SK-N-SH treated with all-trans-retinoic acid at 6 μM for 48 hours (cell line): Measurements from ENCODE around the gene PSMG1.

Experiments
- ATAC-seq: fragments of 200-7000 bp; cut with Tn5 transposase; 3 replicates; pipeline ENCODE4 v1.9.1; 2020; ENCODE audit warnings: mild to moderate bottlenecking, moderate library complexity
- ARNTL ChIP-seq: fragments of 450-650 bp; formaldehyde crosslinking; IDR thresholded peaks from 2 replicates; pipeline ENCODE4 v1.5.0; 2020; ENCODE audit warnings: low read depth, mild to moderate bottlenecking, moderate library complexity, borderline replicate concordance
- BACH2 ChIP-seq: fragments of 250-450 bp; sonication (Bioruptor Pico); IDR thresholded peaks from 2 replicates; pipeline ENCODE4 v1.9.0; 2021; ENCODE audit warnings: mild to moderate bottlenecking, borderline replicate concordance
- CREB5 ChIP-seq: fragments of 250-450 bp; sonication (Bioruptor Pico); IDR thresholded peaks from 2 replicates; pipeline ENCODE4 v1.5.1; 2020; ENCODE audit warnings: low read depth, mild to moderate bottlenecking, moderate library complexity
- CSDC2 ChIP-seq: fragments of 250-450 bp; sonication (Bioruptor Pico); IDR thresholded peaks from 2 replicates; pipeline ENCODE4 v1.5.0; 2020; ENCODE audit warnings: mild to moderate bottlenecking, moderate library complexity
- CSRNP3 ChIP-seq: fragments of 250-450 bp; sonication (Bioruptor Pico); IDR thresholded peaks from 2 replicates; pipeline ENCODE4 v1.5.1; 2021; ENCODE audit warnings: mild to moderate bottlenecking, moderate library complexity
- ESRRG ChIP-seq: fragments of 250-450 bp; sonication (Bioruptor Pico); IDR thresholded peaks from 2 replicates; pipeline ENCODE4 v1.6.1; 2021; ENCODE audit warnings: mild to moderate bottlenecking
- GLIS3 ChIP-seq: fragments of 250-450 bp; sonication (Bioruptor Pico); IDR thresholded peaks from 2 replicates; pipeline ENCODE4 v1.5.0; 2020; ENCODE audit warnings: mild to moderate bottlenecking, moderate library complexity
- ISL1 ChIP-seq: fragments of 250-450 bp; sonication (Bioruptor Pico); IDR thresholded peaks from 2 replicates; pipeline ENCODE4 v2.1.2; 2022; ENCODE audit warnings: mild to moderate bottlenecking, moderate library complexity
- OSR1 ChIP-seq: fragments of 250-450 bp; sonication (Bioruptor Pico); IDR thresholded peaks from 2 replicates; pipeline ENCODE4 v1.8.0; 2022; ENCODE audit warnings: moderate library complexity, mild to moderate bottlenecking, inconsistent platforms
- PPARA ChIP-seq: fragments of 250-450 bp; sonication (Bioruptor Pico); IDR thresholded peaks from 2 replicates; pipeline ENCODE4 v1.5.0; 2020; ENCODE audit warnings: mild to moderate bottlenecking, borderline replicate concordance
- RARB ChIP-seq: fragments of 250-450 bp; sonication (Bioruptor Pico); IDR thresholded peaks from 2 replicates; pipeline ENCODE4 v1.8.0; 2021; ENCODE audit warnings: mild to moderate bottlenecking, moderate library complexity
- SNAI2 ChIP-seq: fragments of 250-450 bp; sonication (Bioruptor Pico); IDR thresholded peaks from 2 replicates; pipeline ENCODE4 v1.5.0; 2020; ENCODE audit warnings: mild to moderate bottlenecking, moderate library complexity
- TCF4 ChIP-seq: fragments of 250-450 bp; sonication (Bioruptor Pico); IDR thresholded peaks from 2 replicates; pipeline ENCODE4 v1.8.0; 2021; ENCODE audit warnings: mild to moderate bottlenecking, moderate library complexity, borderline replicate concordance
- TOX ChIP-seq: fragments of 250-450 bp; sonication (Bioruptor Pico); IDR thresholded peaks from 2 replicates; pipeline ENCODE4 v1.8.0; 2021; ENCODE audit warnings: mild to moderate bottlenecking, moderate library complexity, borderline replicate concordance
- TSHZ2 ChIP-seq: fragments of 250-450 bp; sonication (Bioruptor Pico); IDR thresholded peaks from 2 replicates; pipeline ENCODE4 v1.5.0; 2020; ENCODE audit warnings: mild to moderate bottlenecking, moderate library complexity
- ZFP3 ChIP-seq: fragments of 250-450 bp; sonication (Bioruptor Pico); IDR thresholded peaks from 2 replicates; pipeline ENCODE4 v1.5.0; 2020; ENCODE audit warnings: mild to moderate bottlenecking, moderate library complexity
- ZFP30 ChIP-seq: fragments of 450-650 bp; formaldehyde crosslinking; IDR thresholded peaks from 2 replicates; pipeline ENCODE4 v1.5.0; 2022; ENCODE audit warnings: mild to moderate bottlenecking, moderate library complexity
- ZNF565 ChIP-seq: fragments of 450-650 bp; formaldehyde crosslinking; conservative IDR thresholded peaks from 2 replicates; pipeline ENCODE4 v1.5.0; 2020; ENCODE audit warnings: low read depth, mild to moderate bottlenecking, moderate library complexity
- ZNF70 ChIP-seq: fragments of 450-650 bp; formaldehyde crosslinking; IDR thresholded peaks from 2 replicates; pipeline ENCODE4 v1.5.0; 2020; ENCODE audit warnings: mild to moderate bottlenecking, moderate library complexity
- ZNF8 ChIP-seq: fragments of 450-650 bp; formaldehyde crosslinking; IDR thresholded peaks from 2 replicates; pipeline ENCODE4 v1.5.0; 2020; ENCODE audit warnings: mild to moderate bottlenecking, moderate library complexity
- TF ChIP-seq, protein P1 (sequence below): fragments of 250-450 bp; sonication (Bioruptor Pico); IDR thresholded peaks from 2 replicates; pipeline ENCODE4 v1.8.0; 2020; ENCODE audit warnings: mild to moderate bottlenecking, moderate library complexity, borderline replicate concordance
- TF ChIP-seq, protein P2 (sequence below): fragments of 250-450 bp; sonication (Bioruptor Pico); IDR thresholded peaks from 2 replicates; pipeline ENCODE4 v1.8.0; 2021; ENCODE audit warnings: low read depth, mild to moderate bottlenecking, moderate library complexity, borderline replicate concordance

The PSMG1 gene

DNA sequence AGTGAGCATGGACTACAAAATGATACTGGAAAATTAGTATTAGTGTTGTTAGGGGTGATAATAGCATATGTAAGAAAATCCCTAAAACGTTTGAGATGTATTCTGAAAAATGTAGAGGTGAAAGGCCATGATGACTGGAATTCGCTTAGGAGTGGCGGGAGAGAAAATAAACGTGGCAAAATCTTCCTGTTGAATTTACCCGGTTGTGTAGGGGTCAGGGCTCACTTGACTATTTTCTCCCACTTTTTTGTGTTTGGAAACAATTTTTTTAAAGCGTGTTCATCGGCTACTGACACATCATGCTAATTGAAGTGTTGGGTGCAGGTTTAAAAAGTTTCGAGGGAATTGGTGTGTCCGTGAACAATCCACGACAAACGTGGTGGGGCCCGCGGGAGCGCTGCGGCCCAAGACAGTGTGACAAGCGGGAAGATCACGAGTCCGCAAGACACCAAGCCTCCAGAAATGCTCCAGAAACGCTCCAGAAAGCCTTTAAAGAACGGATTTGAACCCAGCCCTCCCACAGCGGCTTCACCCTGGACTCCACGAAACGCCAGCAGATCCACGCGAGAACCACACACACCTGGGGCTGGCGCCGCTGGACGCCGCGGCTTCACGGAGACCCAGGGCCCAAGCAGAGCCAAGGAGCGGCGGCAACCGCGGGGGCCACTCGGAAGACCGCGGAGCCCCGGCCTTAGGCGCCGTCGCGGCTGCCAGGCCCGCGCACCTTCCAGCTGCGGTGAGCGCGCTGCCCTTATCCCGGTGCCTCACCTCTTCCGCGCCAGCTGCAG lies 573 bp downstream of the PSMG1 start:
- ATAC-seq: peak; percentile 35
- TF ChIP-seq ZFP3 (CRISPR knock-in tag) (no peak), CSDC2 (CRISPR knock-in tag) (no peak), ZNF565 (CRISPR knock-in tag) (no peak), ZNF70 (CRISPR knock-in tag) (no peak), TCF4 (CRISPR knock-in tag) (no peak), TSHZ2 (CRISPR knock-in tag) (no peak), GLIS3 (CRISPR knock-in tag) (no peak), CSRNP3 (CRISPR knock-in tag) (no peak), ZNF8 (CRISPR knock-in tag) (no peak), CREB5 (no peak), TOX (no peak), ARNTL (CRISPR knock-in tag) (no peak), SNAI2 (no peak), RARB (no peak), OSR1 (no peak), ISL1 (CRISPR knock-in tag) (no peak), BACH2 (CRISPR knock-in tag) (no peak)
- TF ChIP-seq, protein P1, sequence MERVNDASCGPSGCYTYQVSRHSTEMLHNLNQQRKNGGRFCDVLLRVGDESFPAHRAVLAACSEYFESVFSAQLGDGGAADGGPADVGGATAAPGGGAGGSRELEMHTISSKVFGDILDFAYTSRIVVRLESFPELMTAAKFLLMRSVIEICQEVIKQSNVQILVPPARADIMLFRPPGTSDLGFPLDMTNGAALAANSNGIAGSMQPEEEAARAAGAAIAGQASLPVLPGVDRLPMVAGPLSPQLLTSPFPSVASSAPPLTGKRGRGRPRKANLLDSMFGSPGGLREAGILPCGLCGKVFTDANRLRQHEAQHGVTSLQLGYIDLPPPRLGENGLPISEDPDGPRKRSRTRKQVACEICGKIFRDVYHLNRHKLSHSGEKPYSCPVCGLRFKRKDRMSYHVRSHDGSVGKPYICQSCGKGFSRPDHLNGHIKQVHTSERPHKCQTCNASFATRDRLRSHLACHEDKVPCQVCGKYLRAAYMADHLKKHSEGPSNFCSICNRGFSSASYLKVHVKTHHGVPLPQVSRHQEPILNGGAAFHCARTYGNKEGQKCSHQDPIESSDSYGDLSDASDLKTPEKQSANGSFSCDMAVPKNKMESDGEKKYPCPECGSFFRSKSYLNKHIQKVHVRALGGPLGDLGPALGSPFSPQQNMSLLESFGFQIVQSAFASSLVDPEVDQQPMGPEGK: no peak
- TF ChIP-seq, protein P2, sequence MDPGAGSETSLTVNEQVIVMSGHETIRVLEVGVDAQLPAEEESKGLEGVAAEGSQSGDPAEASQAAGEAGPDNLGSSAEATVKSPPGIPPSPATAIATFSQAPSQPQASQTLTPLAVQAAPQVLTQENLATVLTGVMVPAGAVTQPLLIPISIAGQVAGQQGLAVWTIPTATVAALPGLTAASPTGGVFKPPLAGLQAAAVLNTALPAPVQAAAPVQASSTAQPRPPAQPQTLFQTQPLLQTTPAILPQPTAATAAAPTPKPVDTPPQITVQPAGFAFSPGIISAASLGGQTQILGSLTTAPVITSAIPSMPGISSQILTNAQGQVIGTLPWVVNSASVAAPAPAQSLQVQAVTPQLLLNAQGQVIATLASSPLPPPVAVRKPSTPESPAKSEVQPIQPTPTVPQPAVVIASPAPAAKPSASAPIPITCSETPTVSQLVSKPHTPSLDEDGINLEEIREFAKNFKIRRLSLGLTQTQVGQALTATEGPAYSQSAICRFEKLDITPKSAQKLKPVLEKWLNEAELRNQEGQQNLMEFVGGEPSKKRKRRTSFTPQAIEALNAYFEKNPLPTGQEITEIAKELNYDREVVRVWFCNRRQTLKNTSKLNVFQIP (CRISPR knock-in tag): no peak
- TF ChIP-seq, all 23 proteins: peak for 0

DNA sequence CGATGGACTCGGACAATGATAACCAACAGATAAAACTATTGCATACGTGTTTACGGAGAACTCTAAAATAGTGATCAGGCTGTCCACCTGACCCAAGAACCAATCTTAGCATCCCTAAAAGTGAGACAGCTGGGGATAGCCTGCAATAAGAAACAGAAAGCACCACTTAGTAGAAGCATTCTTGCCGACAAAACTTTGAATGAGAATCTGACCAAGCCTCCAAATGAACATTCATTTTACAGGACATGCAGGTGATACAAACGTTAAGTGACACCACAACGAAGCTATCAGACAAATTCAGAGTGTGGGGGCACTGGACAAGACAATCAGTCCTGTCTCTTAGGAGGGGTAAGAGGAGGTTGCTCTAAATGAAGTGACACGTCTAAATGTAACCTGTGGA lies 1.2 kb downstream of the PSMG1 start:
- no peak for ATAC-seq
- no peak for TF ChIP-seq PPARA (CRISPR knock-in tag)
- TF ChIP-seq ZNF70 (CRISPR knock-in tag): no peak
- TF ChIP-seq BACH2 (CRISPR knock-in tag): no peak
- TF ChIP-seq, protein P1: no peak
- TF ChIP-seq TOX: no peak
- no peak for TF ChIP-seq TSHZ2 (CRISPR knock-in tag)
- TF ChIP-seq ZFP3 (CRISPR knock-in tag): no peak
- TF ChIP-seq ESRRG (CRISPR knock-in tag): no peak
- no peak for TF ChIP-seq SNAI2
- TF ChIP-seq ZNF565 (CRISPR knock-in tag): no peak
- TF ChIP-seq OSR1: no peak
- no peak for TF ChIP-seq ZNF8 (CRISPR knock-in tag)
- TF ChIP-seq RARB: no peak
- TF ChIP-seq CREB5: no peak
- no peak for TF ChIP-seq ZFP30 (CRISPR knock-in tag)
- TF ChIP-seq TCF4 (CRISPR knock-in tag): no peak
- no peak for TF ChIP-seq ARNTL (CRISPR knock-in tag)
